GM12865 (cell line): ENCODE measurements around the gene ATXN2L.

ENCODE experiments used
- DNase-seq: peaks from one replicate; pipeline ENCODE4 v3.0.0; 2010; ENCODE audit warnings: low read depth
- H3K4me3 ChIP-seq: 2 replicates; pipeline ENCODE4 v1.5.1; 2011; ENCODE audit warnings: mild to moderate bottlenecking, low read depth, low read length, control low read depth
- TF ChIP-seq, protein P1 (sequence below): IDR thresholded peaks from 2 replicates; pipeline ENCODE4 v1.5.1; 2011; ENCODE audit warnings: low read length, control low read depth, low read depth, inconsistent platforms; ENCODE audit not compliant: insufficient read depth; ENCODE audit errors: missing control alignments

Gene ATXN2L

GRCh38 chr16:28846080-28846932 lies 23.5 kb downstream of the ATXN2L start, which contains the start of gene TUFM:
TSS of gene TUFM (minus strand) at chr16:28846348. CDS start at chr16:28846269, 79 bp downstream.
- DNase-seq = peak; percentile 99
- peak within 1 kb of the TSS; percentile 93 for H3K4me3 ChIP-seq
- TF ChIP-seq, protein P1, sequence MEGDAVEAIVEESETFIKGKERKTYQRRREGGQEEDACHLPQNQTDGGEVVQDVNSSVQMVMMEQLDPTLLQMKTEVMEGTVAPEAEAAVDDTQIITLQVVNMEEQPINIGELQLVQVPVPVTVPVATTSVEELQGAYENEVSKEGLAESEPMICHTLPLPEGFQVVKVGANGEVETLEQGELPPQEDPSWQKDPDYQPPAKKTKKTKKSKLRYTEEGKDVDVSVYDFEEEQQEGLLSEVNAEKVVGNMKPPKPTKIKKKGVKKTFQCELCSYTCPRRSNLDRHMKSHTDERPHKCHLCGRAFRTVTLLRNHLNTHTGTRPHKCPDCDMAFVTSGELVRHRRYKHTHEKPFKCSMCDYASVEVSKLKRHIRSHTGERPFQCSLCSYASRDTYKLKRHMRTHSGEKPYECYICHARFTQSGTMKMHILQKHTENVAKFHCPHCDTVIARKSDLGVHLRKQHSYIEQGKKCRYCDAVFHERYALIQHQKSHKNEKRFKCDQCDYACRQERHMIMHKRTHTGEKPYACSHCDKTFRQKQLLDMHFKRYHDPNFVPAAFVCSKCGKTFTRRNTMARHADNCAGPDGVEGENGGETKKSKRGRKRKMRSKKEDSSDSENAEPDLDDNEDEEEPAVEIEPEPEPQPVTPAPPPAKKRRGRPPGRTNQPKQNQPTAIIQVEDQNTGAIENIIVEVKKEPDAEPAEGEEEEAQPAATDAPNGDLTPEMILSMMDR = peak; percentile 74

GRCh38 chr16:28846933-28847273 lies 24.1 kb downstream of the ATXN2L start:
- TF ChIP-seq, protein P1 = no peak
- peak; percentile 49 for DNase-seq
- peak overlapping the region; percentile 88 for H3K4me3 ChIP-seq

DNA sequence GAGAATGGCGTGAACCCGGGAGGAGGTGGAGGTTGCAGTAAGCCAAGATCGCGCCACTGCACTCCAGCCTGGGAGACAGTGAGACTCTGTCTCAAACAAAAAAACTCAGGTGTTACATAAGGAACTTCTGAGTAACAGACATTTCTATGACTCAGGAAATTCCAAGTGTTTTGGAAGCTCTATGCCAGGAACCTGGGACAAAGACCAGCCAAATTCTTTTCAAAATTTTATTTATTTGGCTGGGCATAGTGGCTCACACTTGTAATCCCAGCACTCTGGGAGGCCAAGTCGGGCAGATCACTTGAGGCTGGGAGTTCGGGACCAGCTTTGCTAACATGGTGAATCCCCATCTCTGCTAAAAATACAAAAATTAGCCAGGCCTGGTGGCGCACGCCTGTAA lies 35.6 kb downstream of the ATXN2L start:
- TF ChIP-seq, protein P1 = no peak
- H3K4me3 ChIP-seq = no peak overlapping the region
- DNase-seq = no peak

GRCh38 chr16:28859326-28859725 lies 36.5 kb downstream of the ATXN2L start:
- no peak overlapping the region for H3K4me3 ChIP-seq
- TF ChIP-seq, protein P1 = no peak
- no peak for DNase-seq

DNA sequence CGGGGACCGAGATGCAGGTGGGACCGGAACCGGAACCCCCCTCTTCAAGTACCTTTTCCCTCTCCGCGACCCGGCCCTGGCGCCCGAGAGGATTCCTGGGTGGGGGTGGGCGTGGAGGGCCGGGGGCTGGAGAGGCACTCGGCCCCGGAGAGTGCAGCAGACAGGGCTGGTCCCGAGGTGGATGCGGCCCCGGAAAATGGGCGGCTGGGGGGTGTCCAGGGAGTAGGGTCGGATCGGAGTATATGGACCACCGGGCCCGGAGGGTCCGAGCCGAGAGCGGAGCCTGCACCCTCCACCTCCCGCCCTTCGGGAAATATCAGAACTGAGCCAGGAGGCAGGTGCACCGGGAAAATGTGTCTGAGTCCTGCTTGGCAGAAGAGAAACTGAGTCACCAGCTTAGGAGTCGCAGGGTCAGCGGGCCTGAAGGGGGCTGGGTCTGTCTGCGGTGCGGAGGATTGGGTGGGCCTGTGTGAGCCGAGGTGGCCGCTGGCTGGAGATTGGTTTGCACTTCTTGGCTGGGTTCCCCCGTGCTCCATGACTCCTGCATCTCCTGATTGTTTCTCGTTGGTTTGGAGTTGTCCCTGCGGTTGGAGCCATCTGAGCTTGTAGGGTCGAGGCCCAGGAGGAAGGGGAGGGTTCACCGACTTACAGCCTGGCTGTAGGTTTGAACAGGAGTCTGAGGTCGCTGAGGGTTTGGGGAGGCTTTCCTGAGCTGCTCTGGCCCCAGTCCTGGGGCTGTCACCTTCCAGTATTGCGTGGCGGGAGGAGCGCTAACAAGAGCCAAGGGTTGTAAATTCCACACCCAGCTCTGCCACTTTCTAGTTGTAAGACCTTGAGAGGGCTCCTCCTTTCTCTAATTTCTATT lies 41.4 kb downstream of the ATXN2L start:
- no peak for DNase-seq

GRCh38 chr16:28865001-28865688 lies 42.3 kb downstream of the ATXN2L start:
- TF ChIP-seq, protein P1 = no peak
- no peak overlapping the region for H3K4me3 ChIP-seq
- DNase-seq = no peak

More for the DNA sequence above, 41.4 kb downstream of the ATXN2L start:
- TF ChIP-seq, protein P1 = no peak
- H3K4me3 ChIP-seq = peak overlapping the region; percentile 61
